T-helper 1 cell (primary cell): ENCODE measurements around the gene SULT2B1.

Source experiments
- DNase-seq, 5 donors: peaks; one replicate each; pipeline ENCODE4 v3.0.0-alpha.2; 2012 to 2020

Gene SULT2B1

DNA sequence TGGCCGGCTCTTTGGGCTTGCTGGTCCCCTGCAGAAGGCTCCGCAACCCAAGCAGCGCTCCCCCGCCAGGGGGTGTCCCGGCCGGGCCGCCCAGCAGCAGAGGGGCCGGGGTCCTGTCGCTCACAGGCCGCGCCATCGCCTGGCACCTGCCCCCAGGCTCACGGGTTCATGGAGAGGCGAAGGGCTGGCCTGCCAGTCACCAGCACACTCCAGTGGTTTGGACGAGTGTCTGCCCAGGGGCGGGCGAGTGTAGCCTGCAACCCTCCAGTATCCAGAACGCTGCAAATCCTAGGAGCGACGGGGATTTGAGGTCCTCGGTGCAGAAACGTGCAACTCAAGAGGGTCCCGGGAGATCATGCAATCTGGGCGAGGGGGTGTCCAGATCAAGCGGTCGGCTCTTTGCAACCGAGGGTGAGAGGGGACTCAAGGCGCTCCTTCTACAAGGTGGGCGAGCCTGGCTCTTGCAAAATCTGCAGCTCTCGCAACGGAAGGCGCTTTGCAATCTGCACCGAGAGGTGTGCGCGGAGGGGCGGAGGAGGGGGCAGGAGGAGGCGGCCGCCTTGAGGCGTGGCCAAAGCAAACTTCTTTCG lies 85.0 kb downstream of the SULT2B1 start, which contains the start of gene DBP:
TSS of gene DBP (minus strand) at position 521 of the 590 bp plus-strand sequence. CDS start at position 136, 385 bp downstream.
- DNase-seq = peak in 1 of 5 donors; percentile 40

DNA sequence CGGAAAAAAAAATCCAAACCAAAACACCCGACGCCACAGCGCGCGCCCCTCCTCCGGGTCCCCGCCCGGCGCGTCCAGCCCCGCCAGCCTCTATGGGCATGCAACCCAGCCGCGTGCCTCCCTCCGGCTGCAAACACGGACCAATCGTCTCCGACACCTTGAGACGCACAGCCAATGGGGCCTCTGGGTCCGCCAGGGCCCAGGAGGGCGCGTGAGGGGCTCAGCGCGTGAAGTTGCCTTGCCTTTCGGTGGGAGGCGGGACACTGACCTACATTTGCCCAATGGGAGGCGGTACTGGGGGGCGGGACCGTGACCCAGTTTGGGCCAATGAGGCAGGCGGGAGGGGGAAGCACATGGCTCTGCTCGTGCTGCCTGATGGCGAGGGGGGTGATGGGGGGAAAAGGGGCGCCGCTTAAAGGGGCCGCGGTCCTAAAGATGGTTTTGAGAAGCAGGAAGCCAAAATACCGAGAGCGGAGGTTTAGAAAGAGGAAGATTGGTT lies 85.5 kb downstream of the SULT2B1 start:
- peak; percentile 99 to 100 (median 99) for DNase-seq

DNA sequence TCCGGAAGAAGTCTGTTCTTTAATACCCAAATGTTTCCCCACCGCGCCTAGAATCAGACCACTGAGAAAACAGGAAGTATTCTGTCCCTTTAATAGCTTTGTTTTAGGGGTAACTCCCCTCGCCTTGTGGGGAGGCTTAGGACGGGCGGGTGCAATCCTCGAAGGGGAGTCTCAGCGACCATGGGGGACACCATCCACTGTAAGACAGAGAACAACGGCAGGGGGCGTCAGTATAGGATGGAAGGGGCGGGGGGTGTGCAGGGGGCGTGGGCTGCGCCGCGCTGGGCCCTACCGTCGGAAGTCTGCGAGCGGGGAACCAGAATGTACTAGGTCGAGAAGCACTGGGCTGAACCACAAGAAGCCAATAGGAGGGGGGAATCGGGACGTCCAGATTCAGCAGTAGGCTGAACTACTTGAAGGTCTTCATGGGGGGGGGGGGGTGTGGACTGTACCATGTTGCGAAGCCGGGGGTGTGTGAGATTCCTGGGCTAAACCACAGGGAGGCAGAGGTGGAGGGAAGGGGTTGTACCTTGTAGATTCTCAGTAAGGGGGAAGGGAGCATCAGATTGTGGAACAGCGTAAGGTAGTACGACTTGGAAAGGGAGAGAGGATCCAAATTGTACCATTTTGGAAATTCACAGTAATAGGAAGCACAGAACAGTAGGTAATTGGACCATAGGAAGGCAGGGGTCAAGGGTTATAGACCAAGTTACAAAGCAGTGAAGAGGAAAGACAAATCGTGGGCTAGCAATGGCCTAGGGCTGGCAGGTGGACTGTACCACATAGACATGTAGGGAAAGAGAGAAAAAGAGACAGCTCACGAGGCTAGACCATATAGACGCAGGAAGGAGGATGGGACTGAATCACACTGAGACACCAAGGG lies 86.2 kb downstream of the SULT2B1 start:
- peak; percentile 79 to 95 (median 83) for DNase-seq

DNA sequence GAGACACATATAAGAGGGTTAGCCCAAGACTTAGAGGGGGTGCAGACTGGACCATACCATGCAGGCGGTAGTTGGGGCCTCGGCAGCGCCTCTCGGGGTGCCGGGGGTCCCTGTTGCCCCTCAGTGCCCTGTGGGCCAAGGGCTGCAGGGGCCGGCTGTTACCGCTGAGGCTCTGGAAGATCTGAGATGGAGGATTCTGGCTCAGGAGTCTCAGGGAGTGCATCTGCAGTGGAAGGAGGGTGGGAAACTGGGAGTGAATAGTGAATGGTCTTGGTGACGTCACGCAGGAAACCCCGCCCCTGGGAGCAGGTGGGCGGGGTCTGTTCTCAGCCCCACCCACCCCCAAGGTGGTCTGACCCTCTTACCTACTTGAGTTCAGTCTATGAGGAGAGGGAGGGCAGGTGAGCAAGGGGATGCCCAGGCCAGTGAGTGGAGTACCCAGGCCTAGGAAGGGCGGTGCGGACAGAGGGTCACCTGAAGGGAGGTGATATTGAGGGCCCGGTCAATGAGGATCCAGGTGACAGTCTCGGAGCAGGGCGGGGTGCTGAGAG lies 86.9 kb downstream of the SULT2B1 start:
- DNase-seq = no peak

DNA sequence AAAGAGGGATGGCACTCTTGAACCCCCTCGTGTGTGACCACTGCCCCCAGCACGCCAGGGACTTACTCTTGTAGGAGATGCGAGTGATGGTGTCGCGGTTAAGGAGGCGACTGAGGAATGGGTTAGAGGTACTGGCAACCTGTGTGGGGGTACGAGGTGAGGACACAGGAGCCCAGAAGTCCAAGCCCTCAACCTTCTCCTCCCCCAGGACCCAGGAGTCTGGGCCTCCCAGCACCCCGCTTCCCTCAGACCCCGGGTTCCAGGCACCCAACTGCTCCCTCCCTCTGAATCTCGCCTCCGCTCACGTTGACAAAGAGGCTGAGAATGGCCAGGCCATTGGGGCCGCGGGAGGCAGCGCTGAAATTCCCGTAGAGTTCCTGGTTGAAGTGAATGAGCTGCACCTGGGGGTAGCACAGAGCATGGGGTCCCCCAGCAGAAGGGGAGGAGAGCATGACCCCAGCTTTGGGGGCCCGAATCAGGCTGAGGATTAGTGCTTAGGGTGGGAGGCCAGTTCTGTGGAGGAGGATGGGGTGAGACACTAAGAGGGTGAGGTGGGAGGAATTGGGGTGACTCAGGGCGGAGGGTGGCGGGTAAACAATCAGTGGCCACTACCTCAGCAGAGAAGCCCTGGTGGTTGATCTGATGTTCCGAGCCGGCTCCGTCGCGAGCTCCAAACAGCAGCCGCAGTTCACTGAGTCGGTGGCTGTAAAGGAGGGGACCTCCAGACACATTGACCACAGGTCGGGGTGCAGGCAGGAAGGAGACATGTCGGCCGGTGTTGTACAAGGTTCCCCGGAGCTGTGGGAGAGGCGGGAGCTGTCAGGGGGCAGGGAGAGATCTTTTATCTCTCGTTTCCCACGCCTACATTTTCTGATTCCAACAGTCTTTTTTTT lies 87.8 kb downstream of the SULT2B1 start:
- no peak for DNase-seq

DNA sequence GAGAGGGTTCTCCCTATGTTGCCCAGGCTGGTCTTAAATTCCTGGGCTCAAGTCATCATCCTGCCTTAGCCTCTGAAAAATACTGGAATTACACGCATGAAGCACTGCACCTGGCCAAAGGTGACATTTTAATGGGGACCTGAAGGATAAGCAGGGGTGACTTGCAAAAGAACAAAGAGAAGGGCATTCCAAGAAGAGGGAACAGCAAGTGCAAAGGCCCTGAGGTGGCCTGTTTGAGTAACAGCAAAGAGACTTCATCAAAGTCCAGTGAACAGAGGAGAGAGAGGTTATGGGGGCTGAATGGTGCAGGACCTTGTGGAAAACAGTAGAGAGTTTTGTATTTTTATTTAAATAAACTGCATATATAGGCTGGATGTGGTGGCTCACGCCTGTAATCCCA lies 89.9 kb downstream of the SULT2B1 start:
- no peak for DNase-seq

DNA sequence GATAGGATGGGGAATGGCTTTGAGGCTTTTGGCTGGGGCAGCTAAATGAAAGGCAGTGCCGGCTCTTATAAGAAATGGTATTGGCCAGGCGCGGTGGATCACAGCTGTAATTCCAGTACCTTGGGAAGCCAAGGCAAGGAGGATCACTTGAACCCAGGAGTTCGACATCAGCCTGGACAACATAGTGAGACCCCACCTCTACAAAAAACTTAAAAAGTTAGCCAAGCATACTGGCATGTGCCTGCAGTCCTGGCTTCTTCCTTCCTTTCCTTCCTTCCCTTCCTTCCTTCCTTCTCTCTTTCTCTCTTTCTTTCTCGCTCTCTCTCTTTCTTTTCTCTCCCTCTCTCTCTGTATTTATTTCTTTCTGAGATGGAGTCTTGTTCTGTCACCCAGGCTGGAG lies 90.9 kb downstream of the SULT2B1 start:
- no peak for DNase-seq

DNA sequence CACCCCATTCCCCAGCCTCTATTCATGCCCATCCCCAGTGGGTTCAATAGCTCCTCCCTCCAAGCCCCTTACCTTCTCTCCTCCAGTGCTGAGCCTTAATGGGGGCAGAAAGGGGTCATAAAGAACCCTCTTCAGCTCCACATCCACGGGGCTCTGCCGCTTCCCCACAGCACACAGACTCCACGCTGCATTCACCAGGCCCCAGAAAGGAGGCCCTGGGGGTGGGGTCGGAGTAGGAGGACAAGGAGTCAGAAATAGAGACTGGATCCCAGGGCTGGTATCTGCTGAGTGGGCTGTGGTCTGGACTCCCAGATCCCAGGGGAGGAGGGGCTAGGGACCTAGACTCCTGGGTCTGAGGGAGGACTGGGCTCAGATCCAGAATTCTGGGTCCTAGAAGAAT lies 92.4 kb downstream of the SULT2B1 start:
- no peak for DNase-seq

DNA sequence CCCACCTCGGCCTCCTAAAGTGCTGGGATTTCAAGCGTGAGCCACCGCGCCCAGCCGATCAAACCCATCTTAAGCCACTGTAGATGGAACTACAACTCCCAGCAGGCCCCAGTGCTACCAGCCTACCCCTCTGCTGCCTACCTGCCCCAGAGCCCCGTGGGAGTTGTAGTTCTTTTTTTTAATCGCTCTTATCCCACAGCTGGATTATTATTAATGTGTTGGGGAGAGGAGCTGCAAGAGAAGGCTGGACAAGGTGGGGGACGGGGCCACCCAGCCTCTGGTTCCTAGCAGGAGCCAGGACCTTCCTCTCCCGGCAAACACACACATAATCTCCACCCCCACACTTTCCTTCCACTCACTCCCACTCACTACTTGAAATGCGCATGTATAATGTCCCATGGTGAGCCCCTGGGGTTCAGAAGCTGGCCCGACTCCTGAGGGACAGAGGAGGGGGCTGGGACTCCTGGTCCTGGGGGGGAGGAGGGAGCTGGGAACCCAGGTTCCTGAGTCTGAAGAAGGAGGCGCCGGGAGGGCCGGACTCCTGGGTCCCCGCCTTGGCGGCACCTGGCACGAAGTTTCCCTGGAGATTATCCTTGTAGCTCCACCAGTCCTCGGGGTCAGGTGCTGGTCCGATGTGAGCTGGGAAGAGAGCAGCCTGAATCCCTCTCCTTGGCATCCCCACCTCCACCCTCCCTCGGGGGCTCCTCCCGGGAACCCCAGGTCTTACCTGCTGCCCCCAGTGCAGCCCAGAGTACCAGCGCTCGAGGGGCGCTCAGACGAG lies 93.1 kb downstream of the SULT2B1 start:
- peak; percentile 45 to 79 (median 64) for DNase-seq

DNA sequence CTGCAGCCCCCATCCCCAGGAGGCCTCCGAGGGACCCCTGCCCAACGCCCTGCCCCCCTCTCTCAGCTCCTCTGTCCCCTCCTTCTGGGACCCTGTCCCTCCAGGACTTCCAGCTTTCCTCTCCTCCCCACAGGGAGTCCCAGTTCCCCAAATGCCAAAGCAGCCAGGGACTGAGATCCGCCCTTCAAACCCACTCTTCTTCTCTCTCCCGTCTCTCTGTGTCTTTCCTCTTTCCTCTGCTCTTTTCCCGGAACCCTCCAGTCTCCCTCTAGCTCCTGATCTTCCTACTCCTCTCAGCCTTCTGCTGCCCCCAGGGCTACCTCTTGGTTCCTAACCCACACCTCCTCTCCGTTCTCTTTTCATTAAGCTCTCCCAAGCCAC lies 93.6 kb downstream of the SULT2B1 start:
- DNase-seq = no peak

DNA sequence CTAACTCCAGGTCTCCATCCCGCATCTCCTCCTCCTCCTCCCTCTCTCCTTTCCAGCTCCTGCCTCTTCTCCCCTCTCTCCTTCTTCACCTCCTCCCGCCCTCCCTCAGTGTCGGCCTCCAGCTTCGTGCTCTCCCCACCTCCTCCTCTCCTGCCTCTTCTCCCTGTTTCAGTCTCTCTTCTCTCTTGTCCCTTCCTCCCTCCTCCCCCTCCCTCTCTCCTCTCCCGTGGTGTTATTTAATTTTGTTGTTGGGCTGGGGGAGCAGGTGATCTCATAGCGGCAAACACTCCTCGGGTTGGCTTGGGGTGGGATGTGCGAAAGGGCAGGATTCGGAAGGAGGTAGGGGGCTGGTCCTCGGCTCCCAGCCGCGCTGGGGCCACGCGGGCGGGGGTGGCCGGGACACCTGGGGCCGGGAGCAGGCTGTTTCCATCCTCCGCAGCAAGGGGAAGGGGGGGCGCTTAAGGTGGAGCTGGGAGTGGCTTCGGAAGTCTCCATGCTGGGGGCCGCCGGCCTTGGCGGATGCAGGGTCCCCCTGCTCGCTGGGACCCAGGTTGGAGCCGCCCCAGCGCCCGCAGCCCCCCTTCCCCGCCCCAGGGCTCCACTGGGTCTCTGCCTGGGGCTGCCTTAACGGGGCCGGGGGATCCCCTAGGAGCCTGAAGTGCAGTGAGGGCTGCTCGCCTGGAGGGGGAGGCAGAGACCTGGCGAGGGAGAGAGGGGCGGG lies 94.2 kb downstream of the SULT2B1 start, which contains the start of gene CA11:
TSS of gene CA11 (minus strand) at position 187 of the 721 bp plus-strand sequence. CDS start 555 bp downstream, outside the sequence.
- peak; percentile 88 to 90 (median 90) for DNase-seq

DNA sequence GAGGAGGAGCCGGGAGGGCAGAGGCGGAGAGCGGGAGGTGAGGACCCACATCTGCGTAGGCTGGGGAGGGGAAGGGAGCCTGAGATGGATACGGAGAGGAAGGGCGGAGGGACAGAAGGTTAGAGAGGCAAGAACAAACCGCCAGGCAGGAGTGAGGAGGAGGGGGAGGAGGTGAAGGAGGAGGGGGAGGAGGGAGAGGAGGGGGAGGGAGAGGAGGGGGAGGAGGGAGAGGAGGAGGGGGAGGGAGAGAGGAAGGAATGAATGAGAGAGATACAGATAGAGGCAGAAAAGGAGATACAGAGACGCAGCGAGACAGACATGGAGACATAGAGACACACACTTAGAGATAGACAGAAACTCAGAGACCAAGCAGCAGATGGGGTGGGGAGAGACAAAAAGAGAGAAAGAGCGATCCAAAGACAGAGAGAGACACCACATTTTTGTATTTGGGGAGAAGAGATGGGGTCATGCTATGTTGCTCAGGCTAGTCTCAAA lies 94.8 kb downstream of the SULT2B1 start:
- DNase-seq = no peak

DNA sequence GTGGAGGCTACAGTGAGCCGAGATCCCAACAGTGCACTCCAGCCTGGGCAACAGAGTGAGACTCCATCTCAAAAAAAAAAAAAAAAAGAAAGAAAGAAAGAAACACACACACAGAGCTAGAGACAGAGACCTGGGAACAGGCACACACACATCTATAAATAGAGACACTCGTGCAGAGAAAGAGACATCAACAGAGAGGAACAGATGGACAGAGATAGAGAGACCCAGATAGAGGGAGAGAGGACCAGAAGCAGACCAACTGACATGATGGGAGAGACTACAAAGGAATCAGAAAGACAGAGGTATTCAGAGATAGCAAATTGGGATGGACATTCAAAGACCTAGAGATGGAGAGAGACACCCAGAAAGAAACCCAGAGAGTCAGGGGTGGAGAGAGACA lies 96.2 kb downstream of the SULT2B1 start:
- no peak for DNase-seq
